GM19043 (cell line): Measurements from ENCODE around the gene COX5B.
"Not testable (repeated sequence)": the region's sequence is repeated elsewhere in the genome, so short reads cannot be mapped to it uniquely, and the experiment has no call there.

ENCODE experiments used
- ATAC-seq: cut with Tn5 transposase; IDR thresholded peaks from one replicate; pipeline ENCODE4 v1.9.1; 2021; ENCODE audit warnings: low read depth; ENCODE audit not compliant: unreplicated experiment

Gene COX5B

GRCh38 chr2:97645695-97646629, at the start of gene COX5B:
TSS of gene COX5B (plus strand) at chr2:97646062. CDS start at chr2:97646087, 25 bp downstream.
- peak; percentile 97 for ATAC-seq

- ATAC-seq, result not testable (repeated sequence)
These were observed 49.7 kb upstream of the COX5B start for GRCh38 chr2:97596180-97596579.

GRCh38 chr2:97601537-97601936, 44.3 kb upstream of the COX5B start:
- not testable (repeated sequence) for ATAC-seq

- not testable (repeated sequence) for ATAC-seq
These were observed 40.8 kb upstream of the COX5B start for GRCh38 chr2:97605109-97605508.

GRCh38 chr2:97605524-97606339, 40.1 kb upstream of the COX5B start:
- not testable (repeated sequence) for ATAC-seq

- ATAC-seq, result not testable (repeated sequence)
These were observed 37.1 kb upstream of the COX5B start for GRCh38 chr2:97608745-97609144.

GRCh38 chr2:97611895-97612294, 34.0 kb upstream of the COX5B start:
- ATAC-seq, result not testable (repeated sequence)

- not testable (repeated sequence) for ATAC-seq
These were observed 30.1 kb upstream of the COX5B start for GRCh38 chr2:97615746-97616145.

GRCh38 chr2:97617911-97618310, 28.0 kb upstream of the COX5B start:
- no peak for ATAC-seq

- not testable (repeated sequence) for ATAC-seq
These were observed 26.7 kb upstream of the COX5B start for GRCh38 chr2:97618939-97619827.

- not testable (repeated sequence) for ATAC-seq
These were observed 25.4 kb upstream of the COX5B start for GRCh38 chr2:97620492-97620891.

- not testable (repeated sequence) for ATAC-seq
These were observed 22.9 kb upstream of the COX5B start for GRCh38 chr2:97622976-97623375.

GRCh38 chr2:97625354-97626048, 20.4 kb upstream of the COX5B start:
- ATAC-seq, result not testable (repeated sequence)

- not testable (repeated sequence) for ATAC-seq
These were observed 19.8 kb upstream of the COX5B start for GRCh38 chr2:97626049-97626430.

- no peak for ATAC-seq
These were observed 1.7 kb upstream of the COX5B start for GRCh38 chr2:97644023-97644717.

GRCh38 chr2:97645112-97645694, 659 bp upstream of the COX5B start:
- ATAC-seq, result peak; percentile 13

- ATAC-seq, result no peak
These were observed 1.1 kb downstream of the COX5B start for GRCh38 chr2:97646977-97647376.

- no peak for ATAC-seq
These were observed 5.3 kb downstream of the COX5B start for GRCh38 chr2:97651114-97651513.

- ATAC-seq, result no peak
These were observed 7.6 kb downstream of the COX5B start for GRCh38 chr2:97653473-97653872.
